D721Med (cell line): ENCODE measurements around the gene CBX7.
"Not testable (repeated sequence)": the region's sequence is repeated elsewhere in the genome, so short reads cannot be mapped to it uniquely, and the experiment has no call there.

Source experiments
- DNase-seq: peaks from one replicate; pipeline ENCODE4 v3.0.0; 2011; ENCODE audit warnings: low spot score; ENCODE audit not compliant: insufficient read length
- FAIRE-seq: peaks from 2 replicates; lab custom pipeline; 2011; peaks lifted over from hg19 to GRCh38; lab: Jason Lieb, UNC
- CTCF ChIP-seq: IDR thresholded peaks from 2 replicates; pipeline ENCODE4 v1.5.1; 2012; ENCODE audit warnings: mild to moderate bottlenecking, control low read depth; ENCODE audit not compliant: insufficient read depth; ENCODE audit errors: missing control alignments

Gene CBX7

GRCh38 chr22:39174498-39175352 is 22.2 kb upstream of the CBX7 start:
- TF ChIP-seq CTCF, result no peak
- FAIRE-seq (no peak), DNase-seq (no peak)

GRCh38 chr22:39173787-39174497 is 21.5 kb upstream of the CBX7 start:
- DNase-seq (no peak), FAIRE-seq (no peak)

GRCh38 chr22:39173050-39173706 is 20.7 kb upstream of the CBX7 start:
- TF ChIP-seq CTCF, result no peak
- DNase-seq, result no peak
- no peak for FAIRE-seq

More at GRCh38 chr22:39173787-39174497, 21.5 kb upstream of the CBX7 start:
- no peak for TF ChIP-seq CTCF

GRCh38 chr22:39172265-39173049 is 20.0 kb upstream of the CBX7 start:
- FAIRE-seq, DNase-seq: not testable (repeated sequence)

GRCh38 chr22:39171623-39172264 is 19.3 kb upstream of the CBX7 start:
- no peak for TF ChIP-seq CTCF
- DNase-seq, result no peak
- no peak for FAIRE-seq

GRCh38 chr22:39170825-39171622 is 18.5 kb upstream of the CBX7 start:
- FAIRE-seq (no peak), DNase-seq (no peak)
- peak; percentile 72 for TF ChIP-seq CTCF
